IPS-18c (cell line): ENCODE data around the gene TSPAN32.
"Not testable (repeated sequence)": the region's sequence is repeated elsewhere in the genome, so short reads cannot be mapped to it uniquely, and the experiment has no call there.

ENCODE experiments used
- H3K4me3 ChIP-seq: 2 replicates; pipeline ENCODE4 v1.7.0; 2013; ENCODE audit warnings: low read depth, mild to moderate bottlenecking, low read length, moderate library complexity; ENCODE audit not compliant: insufficient read depth
- H3K9me3 ChIP-seq: one replicate; pipeline ENCODE4 v1.6.1; 2013; ENCODE audit warnings: mild to moderate bottlenecking, low read length, moderate library complexity; ENCODE audit not compliant: control insufficient read depth, insufficient read depth

Gene TSPAN32

DNA sequence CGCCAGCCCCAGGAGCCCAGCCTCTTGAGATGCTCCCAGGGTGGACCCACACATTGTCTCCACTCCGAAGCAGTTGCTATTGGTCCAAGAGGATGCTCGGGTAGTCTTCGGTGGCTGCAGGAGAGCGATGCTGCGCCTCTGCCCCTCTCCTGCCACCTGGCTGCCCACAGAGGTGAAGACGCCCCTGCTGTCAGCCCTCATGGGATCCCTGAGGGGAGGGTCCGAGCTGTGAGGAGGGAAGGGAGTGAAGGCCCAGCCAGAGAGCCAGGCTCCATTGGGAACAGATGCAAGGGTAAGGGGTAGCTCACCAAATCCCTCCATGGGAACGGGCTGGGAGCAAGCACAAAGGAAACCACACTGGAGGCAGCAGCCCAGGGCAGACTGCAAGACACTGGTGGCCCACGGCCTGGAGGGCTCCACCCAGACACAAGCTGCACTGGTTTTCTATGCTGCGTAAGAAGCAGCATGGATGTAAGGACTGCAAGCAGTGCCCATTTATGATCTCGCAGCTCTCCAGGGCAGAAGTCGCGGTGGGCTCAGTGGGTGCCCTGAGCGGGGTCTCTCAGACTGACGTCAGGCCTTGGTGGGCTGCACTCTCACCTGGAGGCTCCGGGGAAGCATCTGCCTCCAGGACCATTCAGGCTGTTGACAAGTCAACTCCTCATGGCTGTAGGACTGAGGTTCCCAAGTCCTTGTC lies 15.7 kb downstream of the TSPAN32 start:
- H3K4me3 ChIP-seq: no peak overlapping the region
- no peaks in the 10 kb centered on the region for H3K9me3 ChIP-seq

DNA sequence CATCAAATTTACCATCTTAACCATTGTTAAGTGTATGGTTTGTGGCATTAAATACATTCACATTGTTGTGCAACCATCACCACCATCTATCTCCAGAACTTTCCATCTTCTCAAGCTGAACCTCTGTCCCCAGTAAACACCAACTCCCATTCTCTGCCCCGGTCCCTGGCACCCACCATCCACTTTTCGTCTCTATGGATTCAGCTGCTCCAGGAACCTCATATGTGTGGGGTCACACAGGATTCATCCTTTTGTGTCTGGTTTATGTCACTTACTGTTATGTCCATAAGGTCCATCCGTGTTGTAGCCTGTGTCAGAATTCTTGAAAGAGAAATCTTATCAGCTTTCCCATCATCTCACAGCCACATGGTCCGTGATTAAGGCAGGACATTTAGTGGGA lies 16.3 kb downstream of the TSPAN32 start:
- H3K9me3 ChIP-seq: no peaks in the 10 kb centered on the region
- H3K4me3 ChIP-seq: no peak overlapping the region

GRCh38 chr11:2318707-2319106 lies 16.9 kb downstream of the TSPAN32 start:
- Histone ChIP-seq H3K4me3 (no peak overlapping the region), H3K9me3 (no peaks in the 10 kb centered on the region)

DNA sequence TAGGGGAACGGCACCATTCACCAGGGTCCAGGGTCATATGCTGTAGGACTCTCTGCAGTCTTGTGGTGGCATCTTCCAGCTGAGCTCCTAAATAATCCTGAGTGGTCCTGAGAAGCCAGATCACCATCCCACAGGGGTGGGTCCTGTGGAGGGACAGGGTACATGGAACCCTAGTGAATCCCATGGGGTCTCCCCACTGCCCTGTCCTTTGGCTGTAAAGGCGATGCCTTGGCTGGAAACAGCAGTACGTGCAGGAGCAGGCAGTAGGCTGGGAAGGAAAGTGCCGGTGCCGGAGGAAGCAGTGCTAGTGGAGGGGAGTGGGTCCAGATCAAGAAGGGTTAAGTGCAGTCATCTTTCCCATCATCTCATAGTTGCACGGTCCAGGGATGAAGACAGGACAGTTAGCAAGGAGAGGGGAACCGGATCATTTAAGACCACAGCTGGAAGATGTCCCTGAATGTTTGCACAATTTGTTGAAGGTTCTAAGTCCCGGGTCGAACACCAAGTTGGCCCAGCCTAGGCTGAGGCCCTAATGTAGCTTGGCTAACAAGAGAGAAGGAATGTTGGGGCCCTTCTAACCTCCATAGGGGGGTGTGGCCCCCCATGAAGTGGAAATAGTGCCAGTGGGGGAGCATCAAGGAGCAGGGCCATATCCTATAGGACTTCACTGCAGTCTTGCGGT lies 18.1 kb downstream of the TSPAN32 start:
- Histone ChIP-seq H3K4me3 (no peak overlapping the region), H3K9me3 (no peaks in the 10 kb centered on the region)

GRCh38 chr11:2320568-2321310 lies 18.9 kb downstream of the TSPAN32 start:
- no peaks in the 10 kb centered on the region for H3K9me3 ChIP-seq
- H3K4me3 ChIP-seq: no peak overlapping the region

DNA sequence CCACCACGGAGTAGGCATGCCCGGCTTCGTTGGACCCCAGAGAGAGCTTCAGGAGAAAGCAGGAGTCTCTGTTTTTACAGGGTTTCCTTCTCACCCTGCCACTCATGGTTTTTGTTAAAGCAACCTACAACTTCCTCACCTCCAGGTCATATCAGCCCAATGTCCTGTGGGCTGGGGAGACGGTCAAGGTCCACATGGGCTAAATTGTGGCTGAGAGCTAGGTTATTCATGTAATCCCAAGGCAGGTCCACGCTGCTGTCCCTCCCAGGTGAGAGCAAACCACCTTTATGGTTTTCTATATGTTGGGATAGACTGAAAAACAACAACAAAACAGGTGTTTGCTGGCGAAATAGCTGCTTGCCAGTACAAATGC lies 19.5 kb downstream of the TSPAN32 start:
- Histone ChIP-seq H3K4me3 (no peak overlapping the region), H3K9me3 (no peaks in the 10 kb centered on the region)

DNA sequence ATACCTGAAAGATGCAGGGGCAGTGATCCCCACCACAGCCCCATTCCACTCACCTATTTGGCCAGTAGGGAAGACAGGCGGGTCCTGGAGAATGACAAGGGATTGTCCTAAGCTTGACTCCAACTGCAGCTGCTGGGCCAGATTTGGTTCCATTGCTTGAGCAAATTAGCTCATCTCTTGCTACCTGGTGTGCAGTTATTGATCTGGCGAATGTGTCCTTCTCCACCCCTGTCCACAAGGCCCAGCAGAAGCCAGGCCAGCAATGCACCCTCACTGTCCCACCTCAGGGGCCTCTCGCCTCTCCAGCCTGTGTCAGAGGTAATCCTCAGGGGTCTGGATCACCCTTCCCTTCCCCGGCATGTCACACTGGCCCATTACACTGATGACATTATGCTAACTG lies 23.3 kb downstream of the TSPAN32 start:
- Histone ChIP-seq H3K9me3 (no peaks in the 10 kb centered on the region), H3K4me3 (no peak overlapping the region)

- Histone ChIP-seq H3K9me3 (no peaks in the 10 kb centered on the region), H3K4me3 (no peak overlapping the region)
Observed at GRCh38 chr11:2325719-2326118, 23.9 kb downstream of the TSPAN32 start.

DNA sequence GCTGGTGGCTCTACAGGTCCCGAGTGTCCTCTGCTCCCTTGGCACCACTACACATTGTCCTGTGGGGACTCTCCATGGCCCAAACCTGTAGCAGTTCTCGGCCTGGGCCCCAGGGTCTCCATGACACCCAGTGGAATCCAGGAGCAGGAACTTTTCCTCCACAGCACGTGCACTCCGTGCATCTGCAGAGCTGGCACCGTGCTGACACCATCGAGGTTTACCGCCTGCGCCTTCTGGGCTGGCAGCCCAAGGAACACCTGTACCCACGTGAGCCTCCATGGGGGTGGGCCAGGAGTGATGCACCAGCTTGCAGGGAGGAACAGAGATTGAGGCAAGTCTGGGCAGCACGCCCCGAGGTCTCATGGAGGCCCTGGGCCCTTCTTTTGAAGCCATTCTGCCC lies 25.2 kb downstream of the TSPAN32 start:
- H3K9me3 ChIP-seq: no peaks in the 10 kb centered on the region

GRCh38 chr11:2328021-2328420 lies 26.2 kb downstream of the TSPAN32 start:
- Histone ChIP-seq H3K9me3 (no peaks in the 10 kb centered on the region), H3K4me3 (no peak overlapping the region)

More for the DNA sequence above, 25.2 kb downstream of the TSPAN32 start:
- no peak overlapping the region for H3K4me3 ChIP-seq

GRCh38 chr11:2328656-2329354 lies 27.0 kb downstream of the TSPAN32 start:
- no peaks in the 10 kb centered on the region for H3K9me3 ChIP-seq
- no peak overlapping the region for H3K4me3 ChIP-seq

DNA sequence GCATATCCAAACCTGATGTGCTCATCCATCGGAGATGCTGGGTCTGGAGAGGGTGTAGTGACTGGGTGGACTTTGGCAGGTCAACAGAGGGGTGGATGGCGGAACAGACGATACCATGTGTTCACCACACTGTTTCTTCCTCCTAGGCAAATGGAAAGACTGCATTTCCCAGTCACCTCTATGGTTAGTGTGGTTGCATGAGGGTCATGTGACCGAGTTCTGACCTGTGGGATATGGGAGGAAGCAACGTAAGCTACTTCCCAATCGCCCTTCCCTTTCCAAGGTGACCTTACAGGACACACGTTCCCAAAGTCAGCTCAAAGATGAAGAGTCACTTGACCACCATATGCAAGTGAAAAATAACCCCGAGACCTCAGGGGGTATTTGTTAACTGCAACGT lies 27.7 kb downstream of the TSPAN32 start:
- Histone ChIP-seq H3K4me3 (no peak overlapping the region), H3K9me3 (no peaks in the 10 kb centered on the region)

DNA sequence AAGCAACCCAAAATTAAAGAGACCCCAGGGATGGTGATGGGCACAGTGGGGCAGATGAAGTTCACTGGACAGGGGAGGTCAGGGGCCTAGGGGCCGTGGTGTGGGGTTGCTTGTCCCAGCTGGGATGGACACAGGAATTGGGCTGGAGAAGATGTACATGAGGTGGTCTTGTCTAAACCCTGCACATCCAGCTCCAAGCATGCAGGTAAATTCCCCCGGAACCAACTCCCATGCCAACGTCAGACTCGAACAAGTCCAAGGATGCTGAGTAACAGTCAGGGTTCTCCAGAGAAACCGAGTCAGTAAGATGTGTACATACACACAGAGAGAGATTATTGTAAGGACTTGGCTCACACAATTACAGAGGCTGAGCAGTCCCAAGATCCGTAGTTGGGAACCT lies 28.9 kb downstream of the TSPAN32 start:
- no peaks in the 10 kb centered on the region for H3K9me3 ChIP-seq
- no peak overlapping the region for H3K4me3 ChIP-seq

- no peak overlapping the region for H3K4me3 ChIP-seq
- H3K9me3 ChIP-seq: no peaks in the 10 kb centered on the region
Observed at GRCh38 chr11:2331404-2331803, 29.6 kb downstream of the TSPAN32 start.

- H3K9me3 ChIP-seq, H3K4me3 ChIP-seq: not testable (repeated sequence)
Observed at GRCh38 chr11:2332569-2332968, 30.8 kb downstream of the TSPAN32 start.

- not testable (repeated sequence) for H3K9me3 ChIP-seq
Observed at GRCh38 chr11:2333486-2334205, 31.8 kb downstream of the TSPAN32 start.

DNA sequence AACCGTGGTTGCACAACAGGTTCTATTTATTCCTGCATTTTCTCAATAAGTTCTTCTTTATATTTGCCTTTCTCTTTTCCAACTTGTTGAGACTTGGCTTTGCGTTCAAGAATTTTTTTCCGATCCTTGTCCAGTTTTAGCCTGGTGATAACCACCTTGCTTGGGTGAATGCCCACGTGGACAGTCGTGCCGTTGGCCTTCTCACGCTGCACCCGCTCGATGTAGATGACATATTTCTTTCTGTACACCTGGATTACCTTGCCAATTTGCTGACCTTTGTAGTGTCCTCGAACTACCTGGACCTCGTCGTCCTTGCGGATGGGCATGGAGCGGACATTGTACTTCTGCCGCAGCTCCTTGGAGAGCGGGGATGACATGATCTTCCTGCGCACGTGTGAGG lies 33.5 kb downstream of the TSPAN32 start:
- H3K4me3 ChIP-seq, H3K9me3 ChIP-seq: not testable (repeated sequence)

More at GRCh38 chr11:2333486-2334205, 31.8 kb downstream of the TSPAN32 start:
- not testable (repeated sequence) for H3K4me3 ChIP-seq
